ENCODE data around the gene MYEF2. TPM values are rescaled to one million over a fixed set of nuclear protein-coding genes. Genes with fewer than 3 reads are reported as not detected.

Gene MYEF2
- total and polyA plus RNA-seq, 2 of the 8 experiments (the other 6 are each of a cell fraction or from before 2014, with no cell fraction given), result 18.9 to 79.2 TPM

GRCh38 chr15:48190932-48191573 is 13.0 kb upstream of the MYEF2 start:
- H3K23ac ChIP-seq (ENCODE audit: insufficient read length), result no peak overlapping the region
- H3K36me3 ChIP-seq (ENCODE audit: control insufficient read depth in 2 of 4, insufficient read depth in 4 of 4, low read length in 3 of 4), result no peaks in the 10 kb centered on the region
- peaks cover 0 to 9% (median 0%) of the 10 kb centered on the region in 4 experiments; a peak in 2 of 7 replicates for H3K27me3 ChIP-seq (replicated peaks in 1 of 4; ENCODE audit: control insufficient read depth in 3 of 4, extremely low read depth in 1 of 4, insufficient read depth in 3 of 4, low read length in 3 of 4)
- no peaks in the 10 kb centered on the region for H3K79me2 ChIP-seq (ENCODE audit: control insufficient read depth in 1 of 2, insufficient read depth in 2 of 2, low read length in 2 of 2)
- H2BK12ac ChIP-seq (ENCODE audit: low read depth, low read length), result no peak overlapping the region
- no peak overlapping the region for H4K91ac ChIP-seq (replicated peaks; ENCODE audit: insufficient read length, low read length)
- H2BK5ac ChIP-seq (ENCODE audit: low read depth, low read length), result no peak overlapping the region
- no peak overlapping the region for H3K14ac ChIP-seq (ENCODE audit: insufficient read length)
- H4K8ac ChIP-seq (ENCODE audit: extremely low read depth, insufficient read depth, low read length), result no peak overlapping the region
- FAIRE-seq (peak; percentile 92), DNase-seq (ENCODE audit: low read depth in 1 of 2, low spot score in 2 of 2) (peak in 1 of 2 experiments; percentile 95)
- no peak overlapping the region for H2AFZ ChIP-seq (ENCODE audit: low read length)
- ChIA-PET POLR2A (ENCODE audit: partially characterized antibody) (interaction anchor here (1.1 kb wide), 1 partner anchor 13 kb away, joined by 3 read pairs; the partner anchor contains the start of gene MYEF2), CTCF (ENCODE audit: partially characterized antibody) (interaction anchor here (0.7 to 1.0 kb wide), 2 partner anchors 60 to 67 kb away, joined by 3 to 4 read pairs; no protein-coding TSS in a partner anchor)
- H2BK120ac ChIP-seq (replicated peaks; ENCODE audit: low read depth, low read length), result no peak overlapping the region
- H3K4me1 ChIP-seq (replicated peaks in 1 of 4; ENCODE audit: control insufficient read depth in 3 of 4, insufficient read depth in 4 of 4, low read length in 3 of 4), result no peaks in the 10 kb centered on the region
- peak overlapping the region in 1 of 4 experiments; percentile 12; a peak in 1 of 7 replicates for H3K9ac ChIP-seq (replicated peaks in 1 of 4; ENCODE audit: extremely low read depth in 1 of 4, low read depth in 3 of 4, low read length in 3 of 4)
- H3K4me3 ChIP-seq (ENCODE audit: extremely low read depth in 1 of 4, insufficient read depth in 2 of 4, low read depth in 3 of 4, low read length in 4 of 4), result peak overlapping the region; percentile 39 to 62 (median 48); a peak in 7 of 8 replicates
- no peaks in the 10 kb centered on the region for H4K20me1 ChIP-seq (replicated peaks in 1 of 2; ENCODE audit: control insufficient read depth in 1 of 2, insufficient read depth in 2 of 2, low read length in 2 of 2)
- no peak overlapping the region for H3K4ac ChIP-seq (replicated peaks; ENCODE audit: insufficient read length, low read depth, low read length)
- no peak overlapping the region for H3K56ac ChIP-seq (replicated peaks; ENCODE audit: insufficient read length, low read depth, low read length)
- H4K5ac ChIP-seq (ENCODE audit: insufficient read length, low read depth, low read length), result no peak overlapping the region
- no peak overlapping the region for H2AK5ac ChIP-seq (ENCODE audit: low read depth, low read length)
- no peaks in the 10 kb centered on the region for H3K79me1 ChIP-seq (ENCODE audit: low read depth, low read length)
- H3K18ac ChIP-seq (ENCODE audit: extremely low read depth, low read length), result no peak overlapping the region
- H3K27ac ChIP-seq (ENCODE audit: low read depth, low read length), result no peak overlapping the region
- no peak overlapping the region for H2BK15ac ChIP-seq (ENCODE audit: low read length)
- H3K4me2 ChIP-seq (ENCODE audit: insufficient read depth in 1 of 2, low read depth in 2 of 2, low read length in 2 of 2), result peak overlapping the region; percentile 81 to 94
- H3K9me3 ChIP-seq (ENCODE audit: insufficient read depth in 2 of 2, low read depth in 1 of 2, low read length in 1 of 2), result no peaks in the 10 kb centered on the region
- 9% methylated on average over 15 of the region's 15 CpGs; no CpG with 5 or more reads in 1 of the 2 experiments for WGBS, 2 experiments (ENCODE audit: extremely low coverage in 1 of 2, insufficient coverage in 1 of 2, insufficient read length in 1 of 2, insufficient replicate concordance in 2 of 2, low coverage in 1 of 2, low lambda C conversion rate in 2 of 2, missing lambda C conversion rate in 1 of 2)
- peaks cover 11% of the 10 kb centered on the region for H3K23me2 ChIP-seq (ENCODE audit: low read depth, low read length)
- no peak overlapping the region for H2BK20ac ChIP-seq (ENCODE audit: low read length)
- no peak for TF ChIP-seq SRF (IDR thresholded peaks at IDR 0.05; ENCODE audit: low read depth, low read length)
- peak; percentile 1 for TF ChIP-seq KDM4A (IDR thresholded peaks at IDR 0.05; ENCODE audit: low read depth, low read length, severe bottlenecking)
- TF ChIP-seq POU5F1 (IDR thresholded peaks at IDR 0.05; ENCODE audit: low read depth, low read length), result no peak
- TF ChIP-seq HDAC6 (IDR thresholded peaks at IDR 0.05; ENCODE audit: low read depth, low read length), result no peak
- TF ChIP-seq USF2 (IDR thresholded peaks at IDR 0.05; ENCODE audit: low read length), result no peak
- TF ChIP-seq MAX (IDR thresholded peaks at IDR 0.05), result peak; percentile 57; the same call in 1 of the 2 replicates
- no peak for TF ChIP-seq TAF1 (IDR thresholded peaks at IDR 0.05; ENCODE audit: low read depth, low read length)
- TF ChIP-seq HDAC2 (IDR thresholded peaks at IDR 0.05; ENCODE audit: borderline replicate concordance in 1 of 2, low read depth in 2 of 2, low read length in 2 of 2), result peak; percentile 42 to 90; a peak in 3 of 4 replicates
- peak; percentile 30; the same call in 1 of the 2 replicates for TF ChIP-seq GABPA (IDR thresholded peaks at IDR 0.05; ENCODE audit: borderline replicate concordance, insufficient read depth, low read length)
